Cortex of kidney (tissue), 1 donor: ENCODE results near the gene RETREG3.
"Not testable (repeated sequence)": the region's sequence is repeated elsewhere in the genome, so short reads cannot be mapped to it uniquely, and the experiment has no call there.

Experiments used
- DNase-seq: peaks from one replicate; lab custom pipeline; 2025; lab: John Stamatoyannopoulos, UW

The RETREG3 gene

GRCh38 chr17:42612013-42612412 lies 2.8 kb upstream of the RETREG3 start:
- DNase-seq, result no peak

- DNase-seq, result not testable (repeated sequence)
Observed at GRCh38 chr17:42609814-42610801, 934 bp upstream of the RETREG3 start.

DNA sequence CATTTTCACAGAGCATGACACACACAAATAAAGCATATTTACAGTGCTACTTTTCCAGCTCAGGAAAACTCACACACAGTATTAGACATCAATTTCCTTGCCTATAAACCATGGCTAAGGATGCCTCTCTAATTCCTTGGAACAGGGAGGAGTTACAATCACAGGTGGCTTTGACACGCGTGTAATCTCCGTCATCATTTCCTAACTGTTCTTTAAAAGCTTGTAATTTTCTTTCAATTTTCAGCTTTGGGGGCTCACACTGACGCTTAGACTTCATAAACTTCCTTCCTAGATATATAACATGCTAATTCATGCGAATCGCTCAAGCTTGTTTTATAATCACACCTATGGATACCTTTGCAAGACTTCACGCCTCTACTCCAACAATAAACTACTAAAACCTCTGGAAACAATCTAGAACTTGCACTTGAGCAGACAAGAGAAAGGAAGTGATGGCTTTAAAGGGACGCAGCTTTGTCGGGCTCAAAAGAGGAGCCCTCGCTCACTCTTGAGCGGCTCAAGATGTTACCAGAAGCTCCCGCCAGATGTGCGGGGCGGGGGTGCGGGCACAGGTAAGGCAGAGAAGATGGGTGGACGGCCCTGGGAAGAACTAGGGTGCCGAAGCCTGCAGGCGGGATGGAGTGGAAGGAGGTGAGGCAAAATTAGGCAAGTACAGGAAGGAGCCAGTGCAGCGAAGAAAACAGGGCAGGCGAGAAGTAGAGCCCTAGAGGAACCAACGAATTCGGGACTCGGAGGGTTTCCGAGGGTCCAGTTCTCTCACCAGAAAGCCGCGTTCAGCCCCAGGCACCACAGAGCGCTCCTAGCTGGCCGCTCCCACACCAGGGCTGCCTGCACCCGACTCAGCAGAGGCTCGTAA lies 631 bp downstream of the RETREG3 start:
- DNase-seq, result no peak

GRCh38 chr17:42607769-42608168 lies 1.4 kb downstream of the RETREG3 start:
- no peak for DNase-seq

DNA sequence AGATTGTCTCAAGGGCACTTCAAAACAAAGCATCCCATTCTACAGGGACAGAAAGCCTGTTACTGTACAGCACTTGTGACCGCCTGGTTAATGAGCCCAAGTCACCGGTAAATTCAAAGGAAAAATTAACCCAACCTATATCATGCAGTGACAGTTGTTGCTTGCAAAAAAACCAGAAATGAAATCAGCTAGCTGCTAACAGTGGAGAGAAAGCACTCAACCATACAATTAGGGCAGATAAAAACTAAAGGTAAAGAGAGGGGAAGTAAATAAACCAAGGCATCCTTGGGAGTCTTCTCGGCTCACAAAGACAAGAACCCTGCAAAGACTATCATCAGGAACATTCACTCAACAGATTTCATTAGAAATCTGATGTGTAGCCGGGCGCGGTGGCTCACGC lies 5.9 kb downstream of the RETREG3 start:
- DNase-seq, result no peak

DNA sequence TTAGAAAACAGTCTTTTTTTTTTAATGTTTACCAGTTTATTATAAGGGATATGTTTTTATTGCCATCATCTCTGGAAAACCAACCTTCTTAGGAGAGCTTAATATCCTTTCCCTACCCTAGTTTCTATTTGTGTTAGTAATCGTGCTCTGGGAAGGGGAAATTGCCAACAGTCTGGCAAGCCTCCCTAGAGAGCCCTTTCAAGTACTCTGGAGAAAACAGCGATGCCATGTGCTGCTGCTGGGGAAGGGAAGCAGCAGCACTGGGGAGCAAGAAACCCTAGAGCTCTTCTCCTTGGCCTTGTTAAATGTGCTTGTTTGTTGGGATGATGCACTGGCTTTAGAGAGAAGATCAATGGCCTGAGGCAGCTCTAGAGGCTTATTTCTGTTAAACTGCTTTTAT lies 10.3 kb downstream of the RETREG3 start:
- DNase-seq, result no peak

GRCh38 chr17:42596386-42596785 lies 12.8 kb downstream of the RETREG3 start:
- no peak for DNase-seq

DNA sequence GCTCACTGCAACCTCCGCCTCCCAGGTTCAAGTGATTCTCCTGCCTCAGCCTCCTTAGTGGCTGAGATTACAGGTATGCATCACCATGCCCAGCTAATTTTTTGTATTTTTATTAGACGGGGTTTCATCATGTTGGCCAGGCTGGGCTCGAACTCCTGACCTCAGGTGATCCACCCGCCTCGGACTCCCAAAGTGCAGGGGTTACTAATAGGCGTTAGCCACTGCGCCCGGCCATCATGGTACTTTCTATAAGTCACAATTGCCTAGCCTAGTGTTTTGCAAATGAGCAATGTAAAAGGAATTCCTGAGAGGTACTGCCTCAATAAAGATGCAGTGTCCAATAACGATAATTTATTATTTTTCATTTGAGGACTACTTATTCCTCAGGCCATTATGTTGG lies 17.8 kb downstream of the RETREG3 start:
- no peak for DNase-seq

DNA sequence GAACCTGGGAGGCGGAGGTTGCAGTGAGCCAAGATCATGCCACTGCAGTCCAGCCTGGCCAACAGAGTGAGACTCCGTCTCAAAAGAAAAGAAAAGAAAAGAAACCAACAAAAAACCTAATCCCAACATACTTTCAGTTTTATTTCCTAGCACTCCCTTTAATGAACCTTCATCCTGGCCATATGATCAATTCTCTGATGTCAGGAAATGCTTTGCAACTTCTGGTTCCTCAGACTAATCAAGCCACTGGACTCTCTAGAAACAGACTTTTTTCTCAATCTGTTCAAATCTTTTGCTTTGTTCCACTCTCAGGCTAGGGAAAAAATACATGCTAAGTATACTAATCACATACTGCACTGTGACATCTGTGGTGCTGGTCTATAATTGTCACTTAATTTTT lies 18.3 kb downstream of the RETREG3 start:
- DNase-seq, result no peak

DNA sequence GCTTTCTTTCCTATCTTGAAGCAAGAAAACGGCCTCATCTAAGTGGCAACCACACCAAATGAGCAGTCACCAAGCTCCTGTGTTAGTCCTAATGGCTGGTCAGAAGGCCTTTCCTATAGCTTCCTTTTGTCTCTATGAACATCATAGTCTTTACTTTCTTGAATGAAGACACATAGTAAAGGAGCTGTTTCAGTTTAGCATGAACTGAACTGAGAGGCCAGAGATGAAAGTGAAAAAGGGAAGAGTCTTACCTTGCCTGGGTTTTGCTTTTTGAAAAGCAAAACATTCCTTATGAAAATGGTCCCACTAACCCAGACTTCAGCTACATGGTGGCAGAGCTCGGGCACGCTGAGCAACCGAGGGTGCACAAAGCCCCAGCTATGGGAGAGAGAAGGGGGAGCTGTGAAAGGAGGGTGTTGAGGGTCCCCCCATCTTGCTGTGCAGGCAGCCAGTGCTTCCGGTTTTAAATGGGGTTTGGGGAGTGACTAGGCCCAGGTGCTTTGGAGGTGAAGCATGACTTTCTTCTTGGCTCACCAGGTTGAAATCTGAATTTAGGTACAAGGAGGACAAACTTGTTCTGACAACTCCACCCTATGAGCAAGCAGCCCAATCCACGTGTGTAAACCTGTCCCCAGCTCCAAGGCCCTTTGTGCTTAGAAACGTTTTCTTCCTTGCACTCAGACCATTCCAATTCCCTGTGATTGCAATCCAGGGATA lies 22.5 kb downstream of the RETREG3 start:
- no peak for DNase-seq

GRCh38 chr17:42585353-42585752 lies 23.8 kb downstream of the RETREG3 start:
- no peak for DNase-seq

DNA sequence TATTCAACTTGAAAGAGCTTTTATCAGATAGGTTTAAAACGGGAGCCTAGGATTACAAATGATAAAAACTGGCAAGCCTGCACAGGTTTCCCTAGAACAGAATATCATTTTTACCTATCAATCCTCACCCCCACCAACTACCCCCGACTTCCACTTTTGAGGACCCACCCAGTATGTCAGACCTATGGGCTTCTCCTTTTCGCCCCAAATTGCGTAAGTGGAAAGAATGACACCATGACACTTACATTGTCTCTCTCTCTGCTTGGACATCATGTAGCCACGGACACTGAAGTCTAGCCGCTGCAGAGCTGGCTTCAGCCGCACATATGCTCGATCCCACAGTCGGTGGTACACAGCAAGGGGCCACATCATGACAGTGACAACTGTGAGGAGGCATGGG lies 24.3 kb downstream of the RETREG3 start:
- DNase-seq, result no peak

- DNase-seq, result no peak
Observed at GRCh38 chr17:42581744-42582270, 27.4 kb downstream of the RETREG3 start.

- DNase-seq, result no peak
Observed at GRCh38 chr17:42579794-42580551, 29.2 kb downstream of the RETREG3 start.

DNA sequence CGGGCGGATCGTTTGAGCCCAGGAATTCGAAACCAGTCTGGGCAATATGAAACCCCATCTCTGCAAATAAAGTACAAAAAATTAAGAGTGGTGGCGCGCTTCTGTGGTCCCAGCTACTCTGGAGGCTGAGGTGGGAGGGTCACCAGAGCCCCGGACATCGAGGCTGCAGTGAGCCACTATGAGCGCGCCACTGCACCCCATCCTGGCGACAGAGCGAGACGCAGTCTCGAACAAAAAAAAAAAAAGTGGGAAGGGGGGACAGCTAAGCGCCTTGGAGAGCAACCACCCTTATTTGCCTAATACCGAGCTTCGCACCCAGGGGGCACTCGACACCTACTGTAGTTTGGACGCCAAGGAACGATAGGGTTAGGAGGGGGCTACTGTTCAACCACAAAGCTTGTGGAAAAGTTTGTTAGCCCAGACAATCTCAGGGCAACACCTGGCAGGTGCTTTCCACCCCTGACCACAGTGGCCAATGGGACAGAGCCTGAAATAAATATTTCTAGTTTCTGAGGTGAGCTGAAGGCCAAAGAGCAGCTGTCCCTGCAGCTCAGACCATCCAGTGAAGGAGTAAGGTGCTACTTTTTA lies 30.8 kb downstream of the RETREG3 start:
- DNase-seq, result no peak

- peak; percentile 40 for DNase-seq
Observed at GRCh38 chr17:42577532-42578281, 31.5 kb downstream of the RETREG3 start, which contains the start of gene PSMC3IP. Gene PSMC3IP (minus strand): TSS chr17:42577729. CDS start chr17:42577686, 43 bp downstream.

- no peak for DNase-seq
Observed at GRCh38 chr17:42577140-42577531, 32.0 kb downstream of the RETREG3 start.

DNA sequence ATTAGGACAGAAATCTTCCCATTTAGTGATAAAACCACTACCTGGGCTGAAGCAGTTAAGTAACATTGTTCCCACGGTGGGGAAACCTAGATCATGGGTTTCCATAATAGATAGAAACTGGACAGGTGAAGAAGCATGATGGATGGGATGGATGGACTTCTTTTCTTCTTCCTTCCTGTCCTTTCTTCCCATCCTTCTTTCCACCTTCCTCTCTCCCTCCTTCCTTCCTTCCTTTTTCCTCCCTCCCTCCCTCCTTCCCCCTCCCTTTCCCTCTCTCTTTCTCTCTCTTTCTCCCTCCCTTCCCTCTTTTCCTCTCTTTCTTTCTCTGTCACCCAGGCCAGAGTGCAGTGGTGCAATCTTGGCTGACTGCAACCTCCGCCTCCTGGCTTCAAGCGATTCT lies 34.7 kb downstream of the RETREG3 start:
- no peak for DNase-seq

GRCh38 chr17:42573095-42573494 lies 36.1 kb downstream of the RETREG3 start:
- DNase-seq, result no peak
